ENCODE results near the gene GEN1. TPM values are rescaled to one million over a fixed set of nuclear protein-coding genes. Genes with fewer than 3 reads are reported as not detected.

Gene GEN1
- total RNA-seq, 3 donors from 2014 or later = 12.9 to 31.4 (median 20.1) TPM

DNA sequence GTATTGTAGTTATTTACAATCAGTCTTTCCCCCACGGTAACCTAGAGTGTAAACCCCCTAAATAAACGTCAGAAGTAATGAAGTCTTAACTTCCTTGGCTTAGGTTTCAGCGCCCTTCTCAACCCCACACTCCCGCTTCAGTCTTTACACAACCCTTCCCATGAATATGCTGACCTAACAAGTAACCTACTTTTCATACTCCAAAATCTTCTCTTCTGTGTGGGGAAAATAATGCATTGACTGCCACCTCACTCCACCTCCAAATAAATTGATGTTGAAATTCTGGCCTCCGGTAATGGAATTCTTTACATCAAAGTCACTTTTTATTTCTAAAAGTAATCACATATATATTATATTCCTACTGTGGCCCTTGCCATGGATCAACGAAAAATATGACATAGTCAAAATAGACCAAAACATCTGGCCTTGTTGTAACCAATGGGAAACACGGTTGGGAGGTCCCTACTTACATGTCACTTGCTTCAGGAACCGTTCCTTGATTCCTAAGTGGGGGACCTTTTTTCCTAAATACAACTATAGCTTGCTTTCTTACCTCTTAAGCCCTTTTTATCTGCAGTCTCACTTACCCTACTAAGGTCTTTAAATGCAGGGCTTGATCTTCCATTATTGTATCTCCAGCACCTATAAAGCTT lies 961 bp downstream of the GEN1 start:
- H3K9me3 ChIP-seq = no peaks in the 10 kb centered on the region
- TF ChIP-seq CTCF (IDR thresholded peaks at IDR 0.05) = no peak
- ATAC-seq (no peak), DNase-seq (no peak)
- peak overlapping the region; percentile 88 for H3K4me3 ChIP-seq
- H3K36me3 ChIP-seq (ENCODE audit: low read depth) = no peaks in the 10 kb centered on the region
- intact Hi-C loops (cut with DNase I, micrococcal nuclease) = no loop called here
- H3K4me1 ChIP-seq (ENCODE audit: low read depth) = peaks cover 42% of the 10 kb centered on the region

- no peak overlapping the region for H3K4me3 ChIP-seq
- no peak for DNase-seq
- no peak for TF ChIP-seq CTCF (IDR thresholded peaks at IDR 0.05)
- no peaks in the 10 kb centered on the region for H3K9me3 ChIP-seq
- ATAC-seq = no peak
- no peaks in the 10 kb centered on the region for H3K36me3 ChIP-seq (ENCODE audit: low read depth)
- intact Hi-C loops (cut with DNase I, micrococcal nuclease) = no loop called here
- peaks cover 42% of the 10 kb centered on the region for H3K4me1 ChIP-seq (ENCODE audit: low read depth)
Observed at GRCh38 chr2:17756668-17757067, 2.7 kb downstream of the GEN1 start.

GRCh38 chr2:17757321-17757720 lies 3.4 kb downstream of the GEN1 start:
- DNase-seq = peak in 1 of 3 donors; percentile 43
- intact Hi-C loops (cut with DNase I, micrococcal nuclease) = no loop called here

DNA sequence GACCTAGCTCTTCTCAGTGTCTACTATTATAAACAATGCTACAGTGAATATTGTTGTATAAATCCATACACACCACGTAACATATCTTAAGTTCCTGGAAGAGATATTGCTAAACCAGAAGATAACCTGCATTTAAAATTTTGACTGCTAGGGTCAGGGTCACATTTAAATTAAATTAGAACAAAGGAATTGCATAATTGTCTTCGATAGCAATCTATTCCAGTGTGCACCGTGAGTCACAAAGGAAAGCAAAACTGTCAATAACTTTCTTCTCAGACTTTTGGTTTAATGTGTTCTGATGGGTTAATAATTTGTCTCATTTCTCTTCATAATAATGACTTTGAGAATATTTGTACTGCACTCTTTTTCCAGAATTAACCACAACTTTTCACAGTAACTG lies 4.2 kb downstream of the GEN1 start:
- intact Hi-C loops (cut with DNase I, micrococcal nuclease) = no loop called here
- ATAC-seq (no peak), DNase-seq (no peak)
- no peak overlapping the region for H3K4me3 ChIP-seq
- H3K4me1 ChIP-seq (ENCODE audit: low read depth) = peaks cover 30% of the 10 kb centered on the region
- no peaks in the 10 kb centered on the region for H3K36me3 ChIP-seq (ENCODE audit: low read depth)
- TF ChIP-seq CTCF (IDR thresholded peaks at IDR 0.05) = no peak
- no peaks in the 10 kb centered on the region for H3K9me3 ChIP-seq

More at GRCh38 chr2:17757321-17757720, 3.4 kb downstream of the GEN1 start:
- H3K36me3 ChIP-seq (ENCODE audit: low read depth) = no peaks in the 10 kb centered on the region
- no peak for TF ChIP-seq CTCF (IDR thresholded peaks at IDR 0.05)
- H3K4me1 ChIP-seq (ENCODE audit: low read depth) = peaks cover 36% of the 10 kb centered on the region
- no peak overlapping the region for H3K4me3 ChIP-seq
- ATAC-seq = peak; percentile 44
- H3K9me3 ChIP-seq = no peaks in the 10 kb centered on the region

GRCh38 chr2:17759805-17760204 lies 5.9 kb downstream of the GEN1 start:
- ATAC-seq = no peak
- no peak for TF ChIP-seq CTCF (IDR thresholded peaks at IDR 0.05)
- intact Hi-C loops (cut with DNase I, micrococcal nuclease) = no loop called here

GRCh38 chr2:17762451-17762850 lies 8.5 kb downstream of the GEN1 start:
- H3K36me3 ChIP-seq (ENCODE audit: low read depth) = no peaks in the 10 kb centered on the region
- no peaks in the 10 kb centered on the region for H3K9me3 ChIP-seq
- ATAC-seq (no peak), DNase-seq (no peak)
- no peak for TF ChIP-seq CTCF (IDR thresholded peaks at IDR 0.05)
- H3K4me1 ChIP-seq (ENCODE audit: low read depth) = peaks cover 6% of the 10 kb centered on the region
- no peak overlapping the region for H3K4me3 ChIP-seq
- intact Hi-C loops (cut with DNase I, micrococcal nuclease) = no loop called here

More at GRCh38 chr2:17759805-17760204, 5.9 kb downstream of the GEN1 start:
- Histone ChIP-seq H3K9me3 (no peaks in the 10 kb centered on the region), H3K36me3 (ENCODE audit: low read depth) (no peaks in the 10 kb centered on the region), H3K4me1 (ENCODE audit: low read depth) (peaks cover 28% of the 10 kb centered on the region), H3K4me3 (no peak overlapping the region)
- DNase-seq = no peak

Data from mucosa of descending colon (tissue), 3 donors.